Measurements from ENCODE around the gene YIPF4.

DNA sequence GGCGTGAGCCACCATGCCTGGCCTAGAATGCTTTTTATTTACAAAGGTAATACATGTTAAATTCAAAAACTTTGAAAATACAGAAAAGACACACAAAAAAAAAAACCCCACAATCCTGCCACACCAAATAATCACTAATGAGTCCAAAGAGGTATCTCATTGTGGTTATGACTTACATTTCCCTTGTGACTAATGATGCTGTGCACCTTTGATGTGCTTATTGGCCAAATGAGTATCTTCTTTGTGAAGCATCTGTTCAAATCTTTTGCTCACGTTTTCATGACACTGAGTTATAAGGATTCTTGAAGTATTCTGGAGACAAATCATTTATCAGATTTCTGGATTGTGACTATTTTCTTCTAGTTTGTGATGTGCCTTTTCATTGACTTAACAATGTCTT lies 6.6 kb upstream of the YIPF4 start:
- TF ChIP-seq POLR2A (IDR thresholded peaks at IDR 0.05; ENCODE audit: low read depth, low read length) (no peak), POLR2AphosphoS5 (IDR thresholded peaks at IDR 0.05; ENCODE audit: insufficient read depth, low read depth, low read length) (no peak), EZH2 (IDR thresholded peaks at IDR 0.05; ENCODE audit: borderline replicate concordance, low read depth, low read length, severe bottlenecking) (no peak), JUN (IDR thresholded peaks at IDR 0.05; ENCODE audit: borderline replicate concordance, insufficient read depth, insufficient read length, low read depth) (no peak)
- TF ChIP-seq, protein P1, sequence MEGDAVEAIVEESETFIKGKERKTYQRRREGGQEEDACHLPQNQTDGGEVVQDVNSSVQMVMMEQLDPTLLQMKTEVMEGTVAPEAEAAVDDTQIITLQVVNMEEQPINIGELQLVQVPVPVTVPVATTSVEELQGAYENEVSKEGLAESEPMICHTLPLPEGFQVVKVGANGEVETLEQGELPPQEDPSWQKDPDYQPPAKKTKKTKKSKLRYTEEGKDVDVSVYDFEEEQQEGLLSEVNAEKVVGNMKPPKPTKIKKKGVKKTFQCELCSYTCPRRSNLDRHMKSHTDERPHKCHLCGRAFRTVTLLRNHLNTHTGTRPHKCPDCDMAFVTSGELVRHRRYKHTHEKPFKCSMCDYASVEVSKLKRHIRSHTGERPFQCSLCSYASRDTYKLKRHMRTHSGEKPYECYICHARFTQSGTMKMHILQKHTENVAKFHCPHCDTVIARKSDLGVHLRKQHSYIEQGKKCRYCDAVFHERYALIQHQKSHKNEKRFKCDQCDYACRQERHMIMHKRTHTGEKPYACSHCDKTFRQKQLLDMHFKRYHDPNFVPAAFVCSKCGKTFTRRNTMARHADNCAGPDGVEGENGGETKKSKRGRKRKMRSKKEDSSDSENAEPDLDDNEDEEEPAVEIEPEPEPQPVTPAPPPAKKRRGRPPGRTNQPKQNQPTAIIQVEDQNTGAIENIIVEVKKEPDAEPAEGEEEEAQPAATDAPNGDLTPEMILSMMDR (IDR thresholded peaks at IDR 0.05; ENCODE audit: extremely low read depth in 1 of 2, insufficient read depth in 1 of 2, low read depth in 1 of 2, low read length in 2 of 2): no peak

All from endothelial cell of umbilical vein (primary cell).